Measurements from ENCODE around the gene ANAPC15. TPM values are rescaled to one million over a fixed set of nuclear protein-coding genes. Genes with fewer than 3 reads are reported as not detected.

ANAPC15 gene
- total and polyA plus RNA-seq, 9 of the 15 experiments (the other 6 are each of a cell fraction or from before 2014, with no cell fraction given) = 53.0 to 254 (median 75.7) TPM

- TF ChIP-seq POLR3G (IDR thresholded peaks at IDR 0.05; ENCODE audit: extremely low read depth, insufficient read length, insufficient replicate concordance) (no peak), STAT5B (CRISPR knock-in tag; IDR thresholded peaks at IDR 0.05) (no peak), ZNF134 (CRISPR knock-in tag; conservative IDR thresholded peaks at IDR 0.05) (no peak), ZNF507 (tag; conservative IDR thresholded peaks at IDR 0.05) (no peak), YY1 (IDR thresholded peaks at IDR 0.05; ENCODE audit: borderline replicate concordance in 1 of 3, control insufficient read depth in 1 of 3, extremely low read depth in 1 of 3, insufficient read depth in 3 of 3, insufficient read length in 1 of 3, insufficient replicate concordance in 2 of 3, low read depth in 1 of 3, low read length in 2 of 3) (no peak), SREBF1 (IDR thresholded peaks at IDR 0.05; ENCODE audit: borderline replicate concordance, low read depth, low read length) (no peak), NFE2L1 (tag; IDR thresholded peaks at IDR 0.05; ENCODE audit: borderline replicate concordance, low read depth) (no peak), ELF1 (tag; IDR thresholded peaks at IDR 0.05) (no peak), RFX5 (IDR thresholded peaks at IDR 0.05; ENCODE audit: low read depth, low read length) (no peak), ZBTB11 (CRISPR knock-in tag; IDR thresholded peaks at IDR 0.05) (peak in 1 of 3 experiments; percentile 56; a peak in 2 of 6 replicates), OTX1 (CRISPR knock-in tag; IDR thresholded peaks at IDR 0.05) (0 out of 2 replicates have a peak, but pooled peaks have one; percentile 22), HDGF (IDR thresholded peaks at IDR 0.05) (no peak), ZNF23 (CRISPR knock-in tag; IDR thresholded peaks at IDR 0.05) (no peak), ZFP36 (IDR thresholded peaks at IDR 0.05; ENCODE audit: low read depth, low read length, partially characterized antibody) (no peak), E2F5 (CRISPR knock-in tag; IDR thresholded peaks at IDR 0.05) (no peak)
- TF ChIP-seq, protein P1, sequence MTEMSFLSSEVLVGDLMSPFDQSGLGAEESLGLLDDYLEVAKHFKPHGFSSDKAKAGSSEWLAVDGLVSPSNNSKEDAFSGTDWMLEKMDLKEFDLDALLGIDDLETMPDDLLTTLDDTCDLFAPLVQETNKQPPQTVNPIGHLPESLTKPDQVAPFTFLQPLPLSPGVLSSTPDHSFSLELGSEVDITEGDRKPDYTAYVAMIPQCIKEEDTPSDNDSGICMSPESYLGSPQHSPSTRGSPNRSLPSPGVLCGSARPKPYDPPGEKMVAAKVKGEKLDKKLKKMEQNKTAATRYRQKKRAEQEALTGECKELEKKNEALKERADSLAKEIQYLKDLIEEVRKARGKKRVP (CRISPR knock-in tag; IDR thresholded peaks at IDR 0.05) = peak; percentile 51; the same call in 1 of the 2 replicates
- TF ChIP-seq, protein P2, sequence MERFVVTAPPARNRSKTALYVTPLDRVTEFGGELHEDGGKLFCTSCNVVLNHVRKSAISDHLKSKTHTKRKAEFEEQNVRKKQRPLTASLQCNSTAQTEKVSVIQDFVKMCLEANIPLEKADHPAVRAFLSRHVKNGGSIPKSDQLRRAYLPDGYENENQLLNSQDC (CRISPR knock-in tag; IDR thresholded peaks at IDR 0.05) = no peak
- TF ChIP-seq, protein P3, sequence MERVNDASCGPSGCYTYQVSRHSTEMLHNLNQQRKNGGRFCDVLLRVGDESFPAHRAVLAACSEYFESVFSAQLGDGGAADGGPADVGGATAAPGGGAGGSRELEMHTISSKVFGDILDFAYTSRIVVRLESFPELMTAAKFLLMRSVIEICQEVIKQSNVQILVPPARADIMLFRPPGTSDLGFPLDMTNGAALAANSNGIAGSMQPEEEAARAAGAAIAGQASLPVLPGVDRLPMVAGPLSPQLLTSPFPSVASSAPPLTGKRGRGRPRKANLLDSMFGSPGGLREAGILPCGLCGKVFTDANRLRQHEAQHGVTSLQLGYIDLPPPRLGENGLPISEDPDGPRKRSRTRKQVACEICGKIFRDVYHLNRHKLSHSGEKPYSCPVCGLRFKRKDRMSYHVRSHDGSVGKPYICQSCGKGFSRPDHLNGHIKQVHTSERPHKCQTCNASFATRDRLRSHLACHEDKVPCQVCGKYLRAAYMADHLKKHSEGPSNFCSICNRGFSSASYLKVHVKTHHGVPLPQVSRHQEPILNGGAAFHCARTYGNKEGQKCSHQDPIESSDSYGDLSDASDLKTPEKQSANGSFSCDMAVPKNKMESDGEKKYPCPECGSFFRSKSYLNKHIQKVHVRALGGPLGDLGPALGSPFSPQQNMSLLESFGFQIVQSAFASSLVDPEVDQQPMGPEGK (CRISPR knock-in tag; IDR thresholded peaks at IDR 0.05; ENCODE audit: borderline replicate concordance) = no peak
Observed at GRCh38 chr11:72069787-72070251, 42.7 kb downstream of the ANAPC15 start (continued).
